K562 (cell line): Measurements from ENCODE around the gene UNKL. TPM values are rescaled to one million over a fixed set of nuclear protein-coding genes. Genes with fewer than 3 reads are reported as not detected.

Source experiments
- ETV5 ChIP-seq: sonication (generic); formaldehyde crosslinking; IDR thresholded peaks from 2 replicates; pipeline ENCODE4 v1.4.0; 2020; ENCODE audit warnings: low read depth, mild to moderate bottlenecking, missing genetic modification reagents
- HDAC3 ChIP-seq: fragments of 450-650 bp; IDR thresholded peaks from 2 replicates; pipeline ENCODE4 v1.6.1; 2018; ENCODE audit warnings: borderline replicate concordance, mild to moderate bottlenecking, moderate library complexity; ENCODE audit not compliant: partially characterized antibody
- HOMEZ ChIP-seq: fragments of 250-450 bp; sonication (Bioruptor Pico); IDR thresholded peaks from 2 replicates; pipeline ENCODE4 v1.4.0; 2020; ENCODE audit warnings: mild to moderate bottlenecking, moderate library complexity
- NFATC3 ChIP-seq: fragments of 450-650 bp; IDR thresholded peaks from 2 replicates; pipeline ENCODE4 v1.6.1; 2017; ENCODE audit warnings: mild to moderate bottlenecking
- NFE2L1 ChIP-seq: fragments of 450-650 bp; IDR thresholded peaks from 2 replicates; pipeline ENCODE4 v1.6.1; 2016; ENCODE audit warnings: missing genetic modification characterization, low read depth, mild to moderate bottlenecking, missing compliant biosample characterization, moderate library complexity, borderline replicate concordance
- RB1 ChIP-seq: fragments of 450-650 bp; IDR thresholded peaks from 2 replicates; pipeline ENCODE4 v1.6.1; 2017; ENCODE audit warnings: low read depth, mild to moderate bottlenecking
- SMARCB1 ChIP-seq: IDR thresholded peaks from 2 replicates; pipeline ENCODE4 v1.6.1; 2011; ENCODE audit warnings: improper control_type of control experiment, low read depth; ENCODE audit not compliant: insufficient read length
- SREBF1 ChIP-seq: fragments of 150-350 bp; IDR thresholded peaks from 2 replicates; pipeline ENCODE4 v1.6.1; 2014; ENCODE audit warnings: antibody characterized with exemption, low read depth, low read length, borderline replicate concordance
- STAT5A ChIP-seq: IDR thresholded peaks from 2 replicates; pipeline ENCODE4 v1.6.1; 2012; ENCODE audit warnings: low read length, inconsistent platforms, borderline replicate concordance
- XRCC3 ChIP-seq: fragments of 450-650 bp; IDR thresholded peaks from 2 replicates; pipeline ENCODE4 v1.6.1; 2017; ENCODE audit warnings: mild to moderate bottlenecking, moderate library complexity
- ZEB2 ChIP-seq: fragments of 450-650 bp; IDR thresholded peaks from 2 replicates; pipeline ENCODE4 v1.6.1; 2016
- ZFP30 ChIP-seq: fragments of 250-450 bp; sonication (Bioruptor Pico); IDR thresholded peaks from 2 replicates; pipeline ENCODE4 v1.8.0; 2022; ENCODE audit warnings: moderate library complexity, mild to moderate bottlenecking, inconsistent platforms, borderline replicate concordance
- ZNF318 ChIP-seq, 2 experiments: fragments of 450-650 bp; IDR thresholded peaks; 2 replicates each; pipeline ENCODE4 v1.6.1; 2016; ENCODE audit warnings: mild to moderate bottlenecking in 2 of 2, borderline replicate concordance in 1 of 2, low read depth in 1 of 2, moderate library complexity in 1 of 2
- ZNF445 ChIP-seq: fragments of 250-450 bp; sonication (Bioruptor Pico); IDR thresholded peaks from 2 replicates; pipeline ENCODE4 v1.4.0; 2020; ENCODE audit warnings: low read depth, mild to moderate bottlenecking, moderate library complexity
- polyA plus RNA-seq, 8 experiments: library from polyadenylated mRNA; depleted of rRNA in 4 of 8; stranded (reverse) in 5 of 8; unstranded in 3 of 8; fragments of >200 nt; fragmentation: Nextera tagmentation in 2 of 8; fragmentation: Illumina TruSeq in 1 of 8; extraction: Ambion mirVana in 2 of 8; extraction: Trizol in 1 of 8; gene quantifications; 2 replicates each; pipeline versions ENCODE4 v1.2.1 to v1.2.3, GENCODE V29; 2011 to 2014; ENCODE audit warnings: inconsistent platforms in 1 of 8, missing spikeins in 1 of 8
- total RNA-seq, 7 experiments: library from RNA; depleted of rRNA in 6 of 7; stranded (reverse); fragments of >200 nt in 6 of 7; fragmentation: Illumina TruSeq in 2 of 7; extraction: Trizol in 2 of 7; gene quantifications; 2 replicates each; pipeline versions ENCODE4 v1.2.1 to v1.2.3, GENCODE V29; 2011 to 2021; ENCODE audit warnings: low replicate concordance in 1 of 7
- TF ChIP-seq, protein P1 (sequence below), 2 experiments: IDR thresholded peaks; 2 replicates each; pipeline ENCODE4 v1.6.1; 2012; ENCODE audit warnings: improper control_type of control experiment in 2 of 2, low read depth in 2 of 2, low read length in 2 of 2, borderline replicate concordance in 1 of 2

The UNKL gene
- total and polyA plus RNA-seq, 9 of the 15 experiments (the other 6 are each of a cell fraction or from before 2014, with no cell fraction given): 0.37 to 30.2 (median 5.1) TPM

- TF ChIP-seq, protein P1, sequence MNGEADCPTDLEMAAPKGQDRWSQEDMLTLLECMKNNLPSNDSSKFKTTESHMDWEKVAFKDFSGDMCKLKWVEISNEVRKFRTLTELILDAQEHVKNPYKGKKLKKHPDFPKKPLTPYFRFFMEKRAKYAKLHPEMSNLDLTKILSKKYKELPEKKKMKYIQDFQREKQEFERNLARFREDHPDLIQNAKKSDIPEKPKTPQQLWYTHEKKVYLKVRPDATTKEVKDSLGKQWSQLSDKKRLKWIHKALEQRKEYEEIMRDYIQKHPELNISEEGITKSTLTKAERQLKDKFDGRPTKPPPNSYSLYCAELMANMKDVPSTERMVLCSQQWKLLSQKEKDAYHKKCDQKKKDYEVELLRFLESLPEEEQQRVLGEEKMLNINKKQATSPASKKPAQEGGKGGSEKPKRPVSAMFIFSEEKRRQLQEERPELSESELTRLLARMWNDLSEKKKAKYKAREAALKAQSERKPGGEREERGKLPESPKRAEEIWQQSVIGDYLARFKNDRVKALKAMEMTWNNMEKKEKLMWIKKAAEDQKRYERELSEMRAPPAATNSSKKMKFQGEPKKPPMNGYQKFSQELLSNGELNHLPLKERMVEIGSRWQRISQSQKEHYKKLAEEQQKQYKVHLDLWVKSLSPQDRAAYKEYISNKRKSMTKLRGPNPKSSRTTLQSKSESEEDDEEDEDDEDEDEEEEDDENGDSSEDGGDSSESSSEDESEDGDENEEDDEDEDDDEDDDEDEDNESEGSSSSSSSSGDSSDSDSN (IDR thresholded peaks at IDR 0.05; ENCODE audit: borderline replicate concordance in 1 of 2, low read depth in 2 of 2, low read length in 2 of 2): no peak
- TF ChIP-seq SMARCB1 (no peak), ZNF318 (IDR thresholded peaks at IDR 0.05; ENCODE audit: borderline replicate concordance in 1 of 2, low read depth in 1 of 2) (no peak), NFE2L1 (tag) (no peak), XRCC3 (no peak), RB1 (no peak), SREBF1 (no peak), ZFP30 (CRISPR knock-in tag) (no peak), ZNF445 (CRISPR knock-in tag) (no peak), HOMEZ (no peak), STAT5A (no peak), ETV5 (CRISPR knock-in tag) (no peak; the same call in 1 of the 2 replicates), ZEB2 (no peak), NFATC3 (no peak), HDAC3 (no peak)
These were observed 82.5 kb downstream of the UNKL start (continued) for GRCh38 chr16:1331712-1332617.
